ENCODE results near the gene SPDYE17.
"Not testable (repeated sequence)": the region's sequence is repeated elsewhere in the genome, so short reads cannot be mapped to it uniquely, and the experiment has no call there.

The SPDYE17 gene

DNA sequence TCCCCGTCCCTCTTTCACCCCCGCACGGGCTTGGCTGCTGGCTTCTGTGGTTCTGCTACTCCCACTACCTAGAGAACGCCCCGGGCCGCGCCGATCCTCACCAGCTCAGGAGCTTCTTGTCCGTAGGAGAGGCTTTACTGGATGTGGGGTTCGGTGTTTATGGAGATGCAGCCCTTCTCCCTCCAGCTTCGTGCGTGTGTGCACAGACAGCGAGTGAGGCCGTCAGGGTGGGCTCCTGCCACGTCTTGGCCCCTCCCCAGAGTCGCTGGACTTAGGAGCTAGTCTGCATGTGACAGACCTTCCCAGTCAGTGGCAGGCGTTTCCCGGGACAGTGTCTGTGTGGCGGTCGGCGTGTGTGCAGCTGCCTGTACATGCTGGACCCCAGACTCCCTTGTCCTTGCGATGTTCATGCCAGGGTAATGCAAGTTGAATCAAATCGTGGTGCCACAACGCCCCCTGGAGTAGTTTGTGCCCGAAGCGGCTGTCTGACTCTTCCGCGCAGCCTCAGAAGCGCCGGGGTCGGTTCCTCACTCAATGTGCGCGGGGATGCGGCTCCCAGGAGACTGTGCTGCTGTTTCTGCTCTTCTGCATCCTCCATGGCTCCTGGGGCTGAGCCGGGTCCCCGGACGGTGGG is 32.6 kb downstream of the SPDYE17 start:
- DNase-seq (ENCODE audit: low read depth in 2 of 2, low spot score in 1 of 2) = not testable (repeated sequence)

DNA sequence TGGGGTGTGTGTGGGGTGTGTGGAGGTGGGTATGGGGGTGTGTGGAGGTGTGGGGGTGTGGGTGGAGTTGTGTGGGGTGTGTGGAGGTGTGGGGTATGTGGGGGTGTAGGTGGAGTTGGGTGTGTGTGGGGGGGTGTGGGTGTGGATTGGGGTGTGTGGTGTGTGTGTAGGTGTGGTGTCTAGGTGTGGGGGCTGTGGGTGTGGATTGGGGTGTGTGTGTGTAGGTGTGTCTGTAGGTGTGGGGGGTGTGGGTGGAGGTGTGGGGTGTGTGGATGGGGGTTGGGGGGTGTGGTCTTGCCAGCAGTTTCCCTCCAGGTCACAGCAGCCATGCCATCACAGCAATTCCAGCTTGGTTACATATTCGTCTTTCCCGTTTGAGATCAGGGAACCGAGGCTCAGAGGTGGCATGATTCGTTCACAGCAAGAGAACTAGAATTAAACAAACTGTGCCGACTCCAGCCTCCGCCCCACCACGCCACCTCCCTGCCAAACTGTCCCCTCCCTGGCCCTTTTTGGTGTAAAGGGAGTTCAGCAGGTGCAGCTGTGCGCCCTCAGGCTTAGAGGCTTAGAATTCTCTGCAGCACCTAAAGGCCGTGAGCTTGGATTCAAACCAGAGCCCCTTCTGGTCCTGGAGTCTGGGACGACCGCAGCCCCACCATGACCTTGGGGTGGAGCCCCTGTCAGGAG is 33.3 kb downstream of the SPDYE17 start:
- DNase-seq (ENCODE audit: low read depth in 2 of 2, low spot score in 1 of 2) = not testable (repeated sequence)

DNA sequence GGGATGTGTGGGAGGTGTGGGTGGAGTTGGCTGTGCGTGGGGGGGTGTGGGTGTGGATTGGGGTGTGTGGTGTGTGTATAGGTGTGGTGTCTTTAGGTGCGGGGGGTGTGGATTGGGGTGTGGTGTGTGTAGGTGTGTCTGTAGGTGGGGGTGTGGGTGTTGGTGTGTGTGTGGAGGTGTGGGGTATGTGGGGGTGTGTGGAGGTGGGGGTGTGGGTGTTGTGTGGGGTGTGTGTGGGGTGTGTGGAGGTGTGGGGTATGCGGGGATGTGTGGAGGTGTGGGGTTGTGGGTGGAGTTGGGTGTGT is 33.9 kb downstream of the SPDYE17 start:
- DNase-seq (ENCODE audit: low read depth in 2 of 2, low spot score in 1 of 2) = no peak

DNA sequence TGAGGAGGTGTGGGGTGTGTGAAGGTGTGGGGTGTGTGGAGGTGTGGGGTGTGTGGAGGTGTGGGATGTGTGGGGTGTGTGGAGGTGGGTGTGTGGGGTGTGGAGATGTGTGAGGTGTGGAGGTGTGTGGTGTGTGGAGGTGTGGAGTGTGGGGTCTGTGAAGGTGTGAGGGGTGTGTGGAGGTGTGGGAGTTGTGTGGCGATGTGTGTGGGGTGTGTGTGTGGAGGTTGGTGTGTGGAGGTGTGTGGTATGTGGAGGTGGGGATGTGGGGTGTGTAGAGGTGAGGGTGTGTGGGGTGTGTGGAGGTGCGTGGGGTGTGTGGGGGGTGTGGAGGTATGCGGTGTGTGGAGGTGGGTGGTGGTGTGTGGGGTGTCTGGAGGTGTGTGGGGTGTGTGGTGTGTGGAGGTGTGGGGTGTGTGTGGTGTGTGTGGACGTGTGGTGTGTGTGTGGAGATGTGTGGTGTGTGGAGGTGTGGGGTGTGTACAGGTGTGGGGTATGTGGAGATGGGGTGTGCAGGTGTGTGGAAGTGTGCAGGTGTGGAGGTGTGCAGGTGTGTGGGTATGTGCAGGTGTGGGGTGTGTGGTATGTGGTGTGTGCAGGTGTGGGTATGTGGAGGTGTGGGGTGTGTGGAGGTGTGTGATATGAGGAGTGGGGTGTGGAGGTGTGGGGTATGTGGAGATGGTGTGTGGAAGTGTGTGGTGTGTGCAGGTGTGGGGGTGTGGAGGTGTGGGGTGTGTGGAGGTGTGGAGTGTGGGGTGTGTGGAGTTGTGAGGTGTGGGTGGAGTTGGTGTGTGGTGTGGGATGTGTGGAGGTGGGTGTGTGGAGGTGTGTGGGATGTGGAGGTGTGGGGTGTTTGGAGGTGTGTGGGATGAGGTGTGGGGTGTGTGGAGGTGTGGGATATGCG is 34.5 kb downstream of the SPDYE17 start:
- DNase-seq (ENCODE audit: low read depth in 2 of 2, low spot score in 1 of 2) = no peak

DNA sequence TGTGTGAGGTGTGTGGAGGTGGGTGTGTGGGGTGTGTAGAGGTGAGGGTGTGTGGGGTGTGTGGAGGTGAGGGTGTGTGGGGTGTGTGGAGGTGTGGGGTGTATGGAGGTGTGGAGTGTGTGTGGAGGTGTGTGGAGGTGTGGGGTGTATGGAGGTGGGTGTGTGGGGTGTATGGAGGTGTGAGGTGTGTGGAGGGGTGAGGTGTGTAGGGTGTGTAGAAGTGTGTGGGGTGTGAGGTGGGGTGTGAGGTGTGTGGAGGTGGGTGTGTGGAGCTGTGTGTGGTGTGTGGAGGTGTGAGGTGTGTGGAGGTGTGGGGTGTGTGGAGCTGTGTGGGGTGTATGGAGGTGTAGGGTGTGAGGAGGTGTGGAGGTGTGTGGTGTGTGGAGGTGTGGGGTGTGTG is 35.2 kb downstream of the SPDYE17 start:
- DNase-seq (ENCODE audit: low read depth in 2 of 2, low spot score in 1 of 2) = not testable (repeated sequence)

DNA sequence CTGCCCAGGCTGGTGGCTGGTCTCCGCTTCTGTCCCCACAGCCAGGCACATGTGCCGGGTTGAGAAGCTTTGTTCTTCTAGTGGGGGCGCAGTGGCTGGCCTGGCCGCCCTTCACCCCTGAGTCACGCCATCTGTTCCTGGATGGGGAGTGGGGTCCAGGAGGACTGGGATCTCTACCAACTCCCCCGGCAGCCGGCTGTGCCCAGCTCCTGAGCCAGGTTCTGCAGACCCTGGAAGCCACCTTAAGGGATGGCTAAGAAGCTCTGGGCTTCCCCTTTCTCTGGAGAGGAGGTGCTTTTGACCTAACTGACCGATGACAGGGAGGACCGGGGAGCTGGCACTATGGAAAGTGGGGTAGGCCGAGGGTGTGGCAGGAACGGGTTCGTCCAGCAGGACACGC is 37.9 kb downstream of the SPDYE17 start:
- DNase-seq (ENCODE audit: low read depth in 2 of 2, low spot score in 1 of 2) = not testable (repeated sequence)

DNA sequence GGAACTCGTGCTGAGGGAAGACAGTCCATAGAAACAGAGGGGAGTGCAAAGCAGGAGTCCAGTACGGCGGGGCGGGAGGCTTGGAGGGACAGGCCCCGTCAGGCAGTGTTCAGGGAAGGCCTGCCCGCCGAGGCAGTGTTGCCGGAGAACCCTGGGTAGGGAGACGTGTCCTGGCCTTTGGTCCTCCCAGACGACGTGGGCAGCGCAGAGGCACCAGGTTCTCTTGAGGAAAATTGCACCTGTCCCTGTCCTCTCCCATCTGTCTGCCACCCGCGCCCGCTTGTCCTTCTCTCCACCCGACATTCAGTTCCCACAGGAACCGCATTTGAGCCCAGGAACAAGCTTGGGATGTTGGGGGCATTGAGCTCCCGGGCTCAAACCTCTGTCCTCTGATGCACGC is 38.3 kb downstream of the SPDYE17 start:
- not testable (repeated sequence) for DNase-seq (ENCODE audit: low read depth in 2 of 2, low spot score in 1 of 2)

DNA sequence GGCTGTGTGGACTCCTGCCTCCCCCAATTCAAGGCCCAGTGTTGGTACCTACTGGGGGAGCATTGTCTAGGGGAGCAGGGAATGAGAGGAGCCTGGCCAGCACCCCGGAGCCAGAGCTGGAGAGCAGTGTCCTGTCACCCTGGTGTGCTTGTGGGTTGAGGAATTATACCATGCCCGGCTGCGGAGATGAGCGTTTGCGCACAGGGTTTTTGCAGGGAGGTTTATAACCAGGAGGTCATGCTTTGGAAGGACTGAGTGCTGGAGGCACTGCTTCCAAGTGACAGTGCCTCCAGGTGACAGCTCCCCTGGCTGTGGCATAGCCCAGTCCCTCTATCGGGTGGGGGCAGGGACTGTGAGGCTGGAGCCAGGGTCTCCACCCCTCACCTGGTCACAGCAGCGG is 39.3 kb downstream of the SPDYE17 start:
- not testable (repeated sequence) for DNase-seq (ENCODE audit: low read depth in 2 of 2, low spot score in 1 of 2)

DNA sequence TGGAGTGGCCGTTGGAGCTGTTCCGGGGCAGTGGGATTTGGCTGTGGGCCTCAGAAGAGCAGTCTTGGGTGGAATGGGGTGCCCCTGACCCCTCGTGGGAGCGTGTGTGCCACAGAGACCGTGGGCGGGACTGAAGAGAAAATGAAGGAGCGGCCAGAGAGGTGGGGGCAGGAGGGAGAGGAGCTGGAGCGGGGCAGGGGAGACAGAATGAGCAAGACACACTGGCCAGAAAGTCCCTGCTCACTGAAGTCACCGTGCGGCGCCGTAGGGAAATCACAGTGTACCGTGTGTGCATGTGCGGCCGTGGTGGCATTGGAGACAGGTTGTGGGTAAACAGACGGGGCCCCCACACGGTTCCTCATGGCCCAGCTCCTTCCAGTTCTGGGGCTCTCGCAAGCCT is 40.0 kb downstream of the SPDYE17 start:
- DNase-seq (ENCODE audit: low read depth in 2 of 2, low spot score in 1 of 2) = not testable (repeated sequence)

DNA sequence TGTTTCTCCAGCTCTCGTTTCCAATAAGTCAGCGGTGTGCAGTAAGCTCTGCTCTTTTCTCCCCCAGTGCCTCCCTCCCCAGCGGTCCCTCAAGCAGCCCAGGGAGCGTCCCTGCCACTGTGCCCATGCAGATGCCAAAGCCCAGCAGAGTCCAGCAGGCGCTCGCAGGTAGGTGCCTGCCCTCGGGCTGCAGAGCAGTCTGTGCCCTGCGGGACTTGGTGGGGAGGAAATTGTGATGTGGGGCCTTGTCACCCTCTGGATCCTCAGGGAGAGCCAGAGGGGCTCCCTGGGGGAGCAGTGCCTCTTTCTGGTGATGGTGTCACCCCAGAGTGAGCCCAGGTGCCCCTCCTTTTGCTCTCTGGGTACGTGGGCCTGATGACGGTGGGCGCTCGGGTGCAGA is 42.0 kb downstream of the SPDYE17 start:
- DNase-seq (ENCODE audit: low read depth in 2 of 2, low spot score in 1 of 2) = not testable (repeated sequence)

DNA sequence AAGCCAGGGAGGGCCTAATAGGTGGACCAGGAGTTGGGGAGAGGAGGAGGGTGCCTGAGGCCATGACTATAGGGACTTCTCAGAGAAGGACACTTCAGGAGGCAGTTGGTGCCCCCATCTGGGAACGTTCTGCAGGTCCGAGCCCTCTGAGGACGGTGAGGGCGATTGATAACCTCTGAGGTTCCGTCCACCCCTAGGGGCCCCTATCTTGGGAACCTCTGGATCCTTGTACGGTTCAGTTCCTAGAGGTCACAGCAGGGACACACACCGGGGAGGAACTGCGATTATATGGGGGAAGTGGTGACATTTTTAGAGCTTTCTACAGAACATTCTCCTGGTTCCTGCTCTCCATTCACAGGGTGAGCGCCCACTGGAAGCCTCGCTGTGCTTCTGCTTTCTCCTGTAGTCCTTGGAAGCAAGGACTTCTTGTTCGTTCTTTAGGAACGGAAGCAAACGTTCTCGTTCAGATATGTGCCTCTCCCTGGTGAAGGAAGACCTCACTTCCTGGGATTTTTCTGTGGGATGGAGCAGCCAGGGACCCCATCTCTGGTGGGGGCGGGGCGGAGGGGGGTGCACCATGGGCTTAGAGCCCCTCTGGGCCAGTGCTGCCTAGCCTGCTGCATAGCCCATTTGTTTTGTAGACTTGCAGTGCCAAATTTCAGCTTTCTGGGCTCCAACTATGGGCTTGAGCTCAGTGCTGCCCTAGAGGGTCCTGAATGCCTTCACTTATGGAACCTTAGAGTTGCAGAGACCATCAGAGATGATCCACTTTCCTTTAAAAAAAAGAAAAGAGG is 46.0 kb downstream of the SPDYE17 start:
- DNase-seq (ENCODE audit: low read depth in 2 of 2, low spot score in 1 of 2) = not testable (repeated sequence)

DNA sequence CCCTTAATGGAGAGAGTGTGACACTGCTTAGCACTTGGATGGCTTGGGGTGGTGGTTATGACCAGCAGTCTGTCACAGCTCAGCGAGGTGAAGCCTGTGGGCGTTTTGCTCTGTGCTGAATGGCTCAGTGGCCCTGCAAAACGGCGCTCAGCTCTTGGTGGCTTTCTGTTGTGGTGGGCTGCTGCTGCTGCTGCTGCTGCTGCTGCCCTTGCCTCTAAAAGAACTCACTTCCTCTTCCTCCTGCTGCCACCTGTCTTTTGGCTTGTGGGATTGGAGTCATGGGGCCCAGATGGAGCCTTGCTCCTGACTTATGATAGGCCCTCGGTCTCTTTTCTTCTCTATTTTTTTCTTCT is 47.4 kb downstream of the SPDYE17 start:
- DNase-seq (ENCODE audit: low read depth in 2 of 2, low spot score in 1 of 2) = not testable (repeated sequence)

DNA sequence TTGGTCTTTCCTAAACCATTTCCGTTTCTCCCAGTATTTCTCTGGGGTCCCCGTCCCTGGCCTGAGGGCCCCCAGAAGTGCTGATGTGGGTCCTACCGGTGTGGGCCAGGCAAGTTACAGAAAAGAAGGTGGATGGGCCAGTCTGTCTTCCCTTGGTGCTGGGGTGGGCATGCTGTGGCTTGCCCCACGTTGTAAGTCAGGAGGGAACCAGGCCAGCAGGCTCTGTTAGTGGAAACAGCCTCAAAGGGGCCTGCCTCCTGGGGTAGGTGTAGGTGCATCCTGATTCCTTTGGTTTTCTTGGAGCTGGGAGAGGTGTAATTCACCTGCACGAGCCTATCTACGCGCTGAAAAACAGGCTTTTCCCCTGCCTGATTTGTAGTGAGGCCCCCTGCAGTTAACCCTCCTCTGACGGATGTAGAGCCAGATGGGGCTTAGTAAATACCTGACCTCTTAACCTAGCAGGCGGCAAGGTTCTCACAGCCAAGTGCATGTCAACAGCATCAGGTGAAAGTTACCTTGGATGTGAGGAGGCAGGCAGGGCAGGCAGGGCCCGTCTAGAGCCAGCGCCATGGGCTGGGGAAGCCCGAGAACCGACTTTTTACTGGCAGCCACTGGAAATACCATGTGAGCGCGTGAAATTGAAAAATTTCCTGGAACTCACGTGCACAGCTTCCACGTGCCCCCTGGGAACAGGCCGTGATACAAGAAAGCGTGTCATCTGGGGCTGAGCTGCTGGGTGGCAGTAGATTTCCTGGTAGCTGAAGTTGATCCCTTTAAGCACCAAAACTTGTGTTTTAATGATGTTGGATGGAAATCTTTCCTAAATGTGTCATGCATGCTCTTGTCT is 48.0 kb downstream of the SPDYE17 start:
- DNase-seq (ENCODE audit: low read depth in 2 of 2, low spot score in 1 of 2) = not testable (repeated sequence)

DNA sequence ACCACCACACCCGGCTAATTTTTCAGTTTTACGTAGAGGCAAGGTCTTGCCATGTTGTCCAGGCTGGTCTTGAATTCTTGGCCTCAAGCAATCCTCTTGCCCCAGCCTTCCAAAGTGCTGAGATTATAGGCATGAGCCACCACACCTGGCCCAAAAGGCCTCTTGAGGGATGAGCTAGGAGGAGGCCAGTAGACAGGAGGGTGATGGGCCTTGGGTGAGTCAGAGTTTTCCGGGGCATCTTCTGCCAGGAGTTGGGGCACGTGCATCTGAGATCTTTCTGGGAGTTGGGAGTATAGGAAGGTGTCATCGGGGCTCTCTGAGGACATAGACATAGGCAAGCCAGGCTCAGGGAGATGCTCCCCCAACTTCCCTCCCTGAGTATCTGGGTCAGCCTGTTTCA is 48.8 kb downstream of the SPDYE17 start:
- DNase-seq (ENCODE audit: low read depth in 2 of 2, low spot score in 1 of 2) = not testable (repeated sequence)

DNA sequence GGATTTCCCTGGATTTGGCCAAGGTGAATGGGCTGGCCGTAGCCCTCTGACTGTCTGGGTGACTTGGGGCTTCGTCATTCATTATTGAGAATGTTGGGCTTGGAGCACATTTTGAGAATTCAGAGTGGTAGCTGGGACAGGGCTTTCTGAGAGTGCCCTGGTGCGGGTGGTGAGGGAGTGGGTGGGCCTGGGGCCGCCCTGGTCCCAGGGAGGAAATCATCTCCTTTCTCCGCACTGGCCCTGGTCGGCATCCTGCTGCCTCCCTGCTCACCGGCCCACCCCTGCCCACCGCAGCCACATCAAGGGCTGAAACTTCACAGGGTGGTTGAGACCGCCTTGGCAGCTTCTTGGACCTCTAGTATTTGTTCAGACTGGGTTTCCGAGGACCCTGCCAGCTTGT is 49.7 kb downstream of the SPDYE17 start:
- DNase-seq (ENCODE audit: low read depth in 2 of 2, low spot score in 1 of 2) = not testable (repeated sequence)

DNA sequence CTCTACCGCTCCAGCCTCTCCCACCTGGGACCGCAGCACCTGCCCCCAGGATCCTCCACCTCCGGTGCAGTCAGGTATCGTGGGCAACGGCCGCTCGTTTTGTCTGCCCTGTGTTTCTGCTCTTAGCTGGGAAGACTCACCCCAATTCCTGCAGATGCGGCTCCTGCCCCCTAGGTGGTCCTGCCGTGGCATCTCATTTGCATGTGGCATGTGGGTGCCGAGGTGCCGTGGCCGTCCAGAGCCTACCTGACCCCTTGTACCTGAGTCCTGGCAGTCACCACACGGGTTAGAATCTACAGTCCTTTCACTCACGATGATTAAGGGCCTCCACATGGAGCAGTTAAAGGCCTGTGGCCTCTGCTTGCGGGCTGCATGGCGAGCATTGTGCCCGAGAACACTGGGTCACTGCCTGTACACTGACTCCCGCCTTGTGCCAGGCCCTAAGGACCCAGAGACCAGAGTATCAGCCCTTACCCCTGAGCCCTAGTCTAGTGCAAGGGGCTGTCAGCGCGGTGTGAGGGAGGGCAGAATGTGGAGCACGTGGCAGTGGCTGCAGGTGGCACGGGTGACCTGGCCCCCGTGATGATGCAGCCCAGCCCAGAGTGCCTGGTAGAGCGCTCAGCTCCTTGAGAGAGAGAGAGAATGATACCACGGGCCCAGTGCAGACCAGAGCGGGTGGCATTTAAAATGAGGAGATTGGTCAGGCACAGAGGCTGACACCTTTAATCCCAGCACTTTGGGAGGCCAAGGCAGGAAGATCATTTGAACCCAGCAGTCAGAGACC is 50.8 kb downstream of the SPDYE17 start:
- not testable (repeated sequence) for DNase-seq (ENCODE audit: low read depth in 2 of 2, low spot score in 1 of 2)

DNA sequence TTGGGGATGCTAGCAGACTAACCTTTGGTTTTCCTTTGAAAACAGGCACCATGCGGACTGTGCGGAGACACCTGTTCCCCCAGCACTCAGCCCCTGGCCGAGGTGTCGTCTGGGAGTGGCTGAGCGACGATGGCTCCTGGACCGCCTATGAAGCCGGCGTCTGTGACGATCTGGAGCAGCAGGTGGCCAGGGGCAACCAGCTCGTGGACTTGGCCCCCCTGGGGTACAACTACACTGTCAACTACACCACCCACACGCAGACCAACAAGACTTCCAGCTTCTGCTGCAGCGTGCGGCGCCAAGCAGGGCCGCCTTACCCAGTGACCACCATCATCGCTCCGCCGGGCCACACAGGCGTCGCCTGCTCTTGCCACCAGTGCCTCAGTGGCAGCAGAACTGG is 51.6 kb downstream of the SPDYE17 start:
- not testable (repeated sequence) for DNase-seq (ENCODE audit: low read depth in 2 of 2, low spot score in 1 of 2)

DNA sequence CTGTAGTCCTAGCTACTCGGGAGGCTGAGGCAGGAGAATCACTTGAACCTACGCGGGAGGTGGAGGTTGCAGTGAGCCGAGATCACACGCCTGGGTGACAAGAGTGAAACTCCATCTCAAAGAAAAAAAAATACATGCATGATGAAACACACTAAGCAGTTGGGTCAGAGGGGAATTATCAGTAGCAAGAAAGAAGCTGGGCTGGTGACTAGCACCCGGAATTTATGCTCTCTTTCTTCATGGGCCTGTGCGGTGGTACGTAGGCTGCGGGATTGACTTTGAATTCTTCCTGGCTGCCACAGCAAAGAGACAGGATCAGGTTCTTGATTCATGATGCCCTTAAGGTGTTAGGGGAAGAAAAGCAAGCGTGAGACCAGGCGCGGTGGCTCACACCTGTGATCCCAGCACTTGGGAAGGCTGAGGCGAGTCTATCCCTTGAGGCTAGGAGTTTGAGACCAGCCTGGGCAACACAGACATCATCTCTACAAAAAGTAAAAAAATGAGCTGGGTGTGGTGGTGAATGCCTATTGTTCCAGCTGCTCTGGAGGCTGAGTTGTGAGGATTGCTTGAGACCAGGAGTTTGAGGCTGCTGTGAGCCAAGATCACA is 54.3 kb downstream of the SPDYE17 start:
- not testable (repeated sequence) for DNase-seq (ENCODE audit: low read depth in 2 of 2, low spot score in 1 of 2)
